Endodermal cell (in vitro differentiated cells): ENCODE measurements around the gene SCNN1G. TPM values are rescaled to one million over a fixed set of nuclear protein-coding genes. Genes with fewer than 3 reads are reported as not detected.

Experiments used
- DNase-seq: peaks from one replicate; pipeline ENCODE4 v3.0.0-alpha.2; 2017
- H3K27ac ChIP-seq: 2 replicates; pipeline ENCODE4 v1.5.1; 2013; ENCODE audit warnings: mild to moderate bottlenecking, low read depth, low read length, moderate library complexity
- H3K27me3 ChIP-seq: 2 replicates; pipeline ENCODE4 v1.6.1; 2013; ENCODE audit warnings: mild to moderate bottlenecking, low read length, moderate library complexity; ENCODE audit not compliant: insufficient read depth, control insufficient read depth, poor library complexity, severe bottlenecking
- H3K36me3 ChIP-seq: 2 replicates; pipeline ENCODE4 v1.7.0; 2013; ENCODE audit warnings: mild to moderate bottlenecking, low read length, moderate library complexity; ENCODE audit not compliant: control insufficient read depth, insufficient read depth
- H3K4me1 ChIP-seq: one replicate; pipeline ENCODE4 v1.7.0; 2013; ENCODE audit warnings: low read length; ENCODE audit not compliant: control insufficient read depth, insufficient read depth
- H3K4me3 ChIP-seq: 2 replicates; pipeline ENCODE4 v1.5.1; 2013; ENCODE audit warnings: mild to moderate bottlenecking, low read length, moderate library complexity
- H3K9ac ChIP-seq: 2 replicates; pipeline ENCODE4 v1.6.1; 2013; ENCODE audit warnings: mild to moderate bottlenecking, low read length, moderate library complexity; ENCODE audit not compliant: poor library complexity, severe bottlenecking; ENCODE audit errors: extremely low read depth
- H3K9me3 ChIP-seq: 2 replicates; pipeline ENCODE4 v1.6.1; 2013; ENCODE audit warnings: mild to moderate bottlenecking, low read length, moderate library complexity; ENCODE audit not compliant: control insufficient read depth
- H3K27ac Mint-ChIP-seq: 2 replicates; pipeline ENCODE4 v1.8.0; 2020; ENCODE audit warnings: mixed read lengths
- H3K27me3 Mint-ChIP-seq: 2 replicates; pipeline ENCODE4 v1.8.0; 2021; ENCODE audit warnings: mild to moderate bottlenecking, mixed read lengths; ENCODE audit not compliant: insufficient read depth
- H3K36me3 Mint-ChIP-seq: 2 replicates; pipeline ENCODE4 v1.8.0; 2020; ENCODE audit warnings: low read depth, mixed read lengths
- H3K4me1 Mint-ChIP-seq: 2 replicates; pipeline ENCODE4 v1.8.0; 2020; ENCODE audit warnings: mixed read lengths
- H3K4me3 Mint-ChIP-seq: 2 replicates; pipeline ENCODE4 v1.8.0; 2020; ENCODE audit warnings: mild to moderate bottlenecking, moderate library complexity, mixed read lengths
- H3K9me3 Mint-ChIP-seq: 2 replicates; pipeline ENCODE4 v1.8.0; 2020; ENCODE audit warnings: mild to moderate bottlenecking, mixed read lengths
- CTCF ChIP-seq: fragments of 200-600 bp; sonication (generic); conservative IDR thresholded peaks from 2 replicates; pipeline ENCODE4 v1.5.0; 2021; ENCODE audit warnings: antibody characterized with exemption, mild to moderate bottlenecking
- WGBS, 2 experiments: methylation state at CpG; one replicate each; pipeline versions ENCODE4 v1.1.5 to v1.1.7; 2013; ENCODE audit warnings: missing lambda C conversion rate in 2 of 2, mixed read lengths in 1 of 2; ENCODE audit not compliant: insufficient coverage in 1 of 2, insufficient read length in 1 of 2; 5-methylcytosine and 5-hydroxymethylcytosine counted together
- total RNA-seq, 2 donors: library from RNA; stranded (reverse); fragmentation: NEBNext Ultra II Directional in 1 of 2; extraction: Animal tissue kit (Norgen Biotek cat#: 25700) in 1 of 2; gene quantifications; 2 replicates in 1 of 2; 3 replicates in 1 of 2; pipeline ENCODE4 v1.2.1, GENCODE V29; 2021

Gene SCNN1G
- total RNA-seq, 2 donors from 2014 or later = 0.09 TPM; not detected in 1

GRCh38 chr16:23217646-23218045, 35.1 kb downstream of the SCNN1G start:
- Histone ChIP-seq H3K4me1 (no peaks in the 10 kb centered on the region), H3K9me3 (no peaks in the 10 kb centered on the region), H3K27ac (no peak overlapping the region), H3K4me3 (no peak overlapping the region), H3K27me3 (no peaks in the 10 kb centered on the region), H3K9ac (no peak overlapping the region), H3K36me3 (no peaks in the 10 kb centered on the region)
- WGBS, 2 experiments = 90 to 93% methylated on average over 7 to 8 of the region's 8 CpGs
- TF ChIP-seq CTCF = no peak
- DNase-seq = no peak
- no peak overlapping the region for H3K27ac Mint-ChIP-seq
- H3K9me3 Mint-ChIP-seq = no peaks in the 10 kb centered on the region
- no peak overlapping the region for H3K4me3 Mint-ChIP-seq
- no peaks in the 10 kb centered on the region for H3K36me3 Mint-ChIP-seq
- H3K27me3 Mint-ChIP-seq = peaks cover 4% of the 10 kb centered on the region
- peaks cover under 1% of the 10 kb centered on the region for H3K4me1 Mint-ChIP-seq

GRCh38 chr16:23222929-23223328, 40.4 kb downstream of the SCNN1G start:
- peak; percentile 36 for TF ChIP-seq CTCF
- H3K9ac ChIP-seq = no peak overlapping the region
- no peak overlapping the region for H3K27ac ChIP-seq
- DNase-seq = peak; percentile 60
- H3K36me3 Mint-ChIP-seq = no peaks in the 10 kb centered on the region
- H3K27ac Mint-ChIP-seq = peak overlapping the region; percentile 81
- no peaks in the 10 kb centered on the region for H3K4me1 ChIP-seq
- H3K27me3 Mint-ChIP-seq = peaks cover 2% of the 10 kb centered on the region
- no peaks in the 10 kb centered on the region for H3K9me3 Mint-ChIP-seq
- H3K9me3 ChIP-seq = no peaks in the 10 kb centered on the region
- H3K4me3 ChIP-seq = no peak overlapping the region
- H3K4me1 Mint-ChIP-seq = peaks cover 11% of the 10 kb centered on the region
- H3K27me3 ChIP-seq = no peaks in the 10 kb centered on the region
- no peak overlapping the region for H3K4me3 Mint-ChIP-seq
- H3K36me3 ChIP-seq = no peaks in the 10 kb centered on the region

DNA sequence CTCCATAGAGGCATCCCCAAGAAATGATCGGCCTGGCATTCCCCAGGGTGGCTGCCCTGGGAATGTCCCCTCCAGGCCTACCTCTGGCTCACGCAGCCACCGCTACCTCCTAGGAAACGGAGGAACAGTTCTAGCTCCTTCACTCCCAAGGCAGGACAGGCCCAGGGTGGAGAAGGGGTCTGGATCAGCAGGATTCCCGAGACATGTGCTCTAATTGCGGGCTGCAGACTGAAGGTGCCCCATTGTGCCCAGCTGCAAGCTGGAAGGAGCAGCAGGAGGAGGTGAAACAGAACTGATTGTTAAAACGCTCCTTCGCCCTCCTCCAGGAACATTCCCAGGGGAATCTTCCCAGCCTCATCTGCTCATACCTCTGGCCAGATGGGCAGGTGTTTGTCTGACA, 40.8 kb downstream of the SCNN1G start:
- Mint-ChIP-seq H3K4me1 (peaks cover 11% of the 10 kb centered on the region), H3K9me3 (no peaks in the 10 kb centered on the region), H3K27ac (peak overlapping the region; percentile 81), H3K36me3 (no peaks in the 10 kb centered on the region), H3K27me3 (peaks cover 2% of the 10 kb centered on the region), H3K4me3 (no peak overlapping the region)
- DNase-seq = peak; percentile 59
- no peak for TF ChIP-seq CTCF
- no peaks in the 10 kb centered on the region for H3K36me3 ChIP-seq
- no peak overlapping the region for H3K9ac ChIP-seq
- H3K4me1 ChIP-seq = no peaks in the 10 kb centered on the region
- WGBS, 2 experiments = 87 to 90% methylated on average over 7 to 8 of the region's 8 CpGs
- no peaks in the 10 kb centered on the region for H3K9me3 ChIP-seq
- no peaks in the 10 kb centered on the region for H3K27me3 ChIP-seq
- no peak overlapping the region for H3K27ac ChIP-seq
- no peak overlapping the region for H3K4me3 ChIP-seq
